HUES6 (cell line): ENCODE data around the gene ARFRP1.

ENCODE experiments used
- H3K27ac ChIP-seq: 2 replicates; pipeline ENCODE4 v1.7.0; 2013; ENCODE audit warnings: low read depth, mild to moderate bottlenecking, low read length, inconsistent platforms
- H3K27me3 ChIP-seq: 2 replicates; pipeline ENCODE4 v1.6.1; 2013; ENCODE audit warnings: low read length; ENCODE audit not compliant: control insufficient read depth, insufficient read depth
- H3K36me3 ChIP-seq: 2 replicates; pipeline ENCODE4 v1.6.1; 2013; ENCODE audit warnings: low read length; ENCODE audit not compliant: control insufficient read depth, insufficient read depth
- H3K4me1 ChIP-seq: 2 replicates; pipeline ENCODE4 v1.6.1; 2013; ENCODE audit warnings: low read length; ENCODE audit not compliant: control insufficient read depth, insufficient read depth
- H3K4me3 ChIP-seq: 2 replicates; pipeline ENCODE4 v1.5.1; 2013; ENCODE audit warnings: low read depth, low read length
- H3K9ac ChIP-seq: one replicate; pipeline ENCODE4 v1.6.1; 2013; ENCODE audit warnings: mild to moderate bottlenecking, low read length
- H3K9me3 ChIP-seq: 2 replicates; pipeline ENCODE4 v1.6.1; 2013; ENCODE audit warnings: low read depth, low read length; ENCODE audit not compliant: control insufficient read depth, insufficient read depth

The ARFRP1 gene

GRCh38 chr20:63741676-63742380 lies 34.1 kb upstream of the ARFRP1 start:
- Histone ChIP-seq H3K4me1 (peaks cover 23% of the 10 kb centered on the region), H3K27me3 (peaks cover 10% of the 10 kb centered on the region), H3K27ac (peak overlapping the region; percentile 79; the same call in 1 of the 2 replicates), H3K9me3 (no peaks in the 10 kb centered on the region), H3K36me3 (peaks cover 23% of the 10 kb centered on the region), H3K9ac (no peak overlapping the region), H3K4me3 (no peak overlapping the region)

GRCh38 chr20:63741354-63741675 lies 33.5 kb upstream of the ARFRP1 start:
- Histone ChIP-seq H3K4me1 (peaks cover 23% of the 10 kb centered on the region), H3K27ac (peak overlapping the region; percentile 79; the same call in 1 of the 2 replicates)

GRCh38 chr20:63740627-63741353 lies 33.0 kb upstream of the ARFRP1 start:
- peak overlapping the region; percentile 79 for H3K9ac ChIP-seq
- H3K4me1 ChIP-seq, result peaks cover 23% of the 10 kb centered on the region
- peak overlapping the region; percentile 79; the same call in 1 of the 2 replicates for H3K27ac ChIP-seq
- H3K4me3 ChIP-seq, result peak overlapping the region; percentile 90
- H3K27me3 ChIP-seq, result peaks cover 10% of the 10 kb centered on the region
- peaks cover 22% of the 10 kb centered on the region for H3K36me3 ChIP-seq
- no peaks in the 10 kb centered on the region for H3K9me3 ChIP-seq

More at GRCh38 chr20:63741354-63741675, 33.5 kb upstream of the ARFRP1 start:
- Histone ChIP-seq H3K27me3 (peaks cover 10% of the 10 kb centered on the region), H3K4me3 (peak overlapping the region; percentile 90), H3K9me3 (no peaks in the 10 kb centered on the region), H3K36me3 (peaks cover 21% of the 10 kb centered on the region), H3K9ac (no peak overlapping the region)

GRCh38 chr20:63740070-63740626 lies 32.4 kb upstream of the ARFRP1 start:
- Histone ChIP-seq H3K27me3 (peaks cover 10% of the 10 kb centered on the region), H3K36me3 (peaks cover 28% of the 10 kb centered on the region), H3K9ac (peak overlapping the region; percentile 79), H3K27ac (peak overlapping the region; percentile 79; the same call in 1 of the 2 replicates), H3K4me1 (peaks cover 23% of the 10 kb centered on the region), H3K4me3 (peak overlapping the region; percentile 90), H3K9me3 (no peaks in the 10 kb centered on the region)

GRCh38 chr20:63739130-63740069 lies 31.6 kb upstream of the ARFRP1 start, which contains the start of gene SLC2A4RG:
TSS of gene SLC2A4RG (plus strand) at chr20:63739776. CDS start at chr20:63739913, 137 bp downstream.
- peaks cover 10% of the 10 kb centered on the region for H3K27me3 ChIP-seq
- H3K36me3 ChIP-seq, result peaks cover 36% of the 10 kb centered on the region
- H3K27ac ChIP-seq, result peak within 1 kb of the TSS; percentile 79; the same call in 1 of the 2 replicates
- H3K9ac ChIP-seq, result peak within 1 kb of the TSS; percentile 79
- H3K4me1 ChIP-seq, result peaks cover 23% of the 10 kb centered on the region
- peak within 1 kb of the TSS; percentile 90 for H3K4me3 ChIP-seq
- no peaks in the 10 kb centered on the region for H3K9me3 ChIP-seq

- peaks cover 38% of the 10 kb centered on the region for H3K36me3 ChIP-seq
- H3K9ac ChIP-seq, result peak overlapping the region; percentile 5
- peaks cover 10% of the 10 kb centered on the region for H3K27me3 ChIP-seq
- peaks cover 23% of the 10 kb centered on the region for H3K4me1 ChIP-seq
- H3K27ac ChIP-seq, result no peak overlapping the region
- peak overlapping the region; percentile 59 for H3K4me3 ChIP-seq
- no peaks in the 10 kb centered on the region for H3K9me3 ChIP-seq
These were observed 30.9 kb upstream of the ARFRP1 start for GRCh38 chr20:63738687-63739129.

- Histone ChIP-seq H3K9me3 (no peaks in the 10 kb centered on the region), H3K27ac (no peak overlapping the region), H3K4me3 (peak overlapping the region; percentile 59), H3K27me3 (peaks cover 10% of the 10 kb centered on the region), H3K4me1 (peaks cover 23% of the 10 kb centered on the region), H3K9ac (peak overlapping the region; percentile 37), H3K36me3 (peaks cover 37% of the 10 kb centered on the region)
These were observed 30.3 kb upstream of the ARFRP1 start for GRCh38 chr20:63737945-63738686.

GRCh38 chr20:63737695-63737944 lies 29.8 kb upstream of the ARFRP1 start:
- no peaks in the 10 kb centered on the region for H3K9me3 ChIP-seq
- peaks cover 10% of the 10 kb centered on the region for H3K27me3 ChIP-seq
- peak overlapping the region; percentile 59 for H3K4me3 ChIP-seq
- H3K4me1 ChIP-seq, result peaks cover 23% of the 10 kb centered on the region
- no peak overlapping the region for H3K27ac ChIP-seq
- H3K36me3 ChIP-seq, result peaks cover 39% of the 10 kb centered on the region
- H3K9ac ChIP-seq, result peak overlapping the region; percentile 37

GRCh38 chr20:63736893-63737694 lies 29.3 kb upstream of the ARFRP1 start:
- Histone ChIP-seq H3K4me3 (peak overlapping the region; percentile 59), H3K9me3 (no peaks in the 10 kb centered on the region), H3K36me3 (peaks cover 38% of the 10 kb centered on the region), H3K27ac (no peak overlapping the region), H3K27me3 (peaks cover 10% of the 10 kb centered on the region), H3K9ac (peak overlapping the region; percentile 34), H3K4me1 (peaks cover 23% of the 10 kb centered on the region)
